RWPE2 (cell line): ENCODE data around the gene RASA4.
A peak's percentile ranks its signal among the peaks of the same experiment; 100 is the strongest.
"Not testable (repeated sequence)": the region's sequence is repeated elsewhere in the genome, so short reads cannot be mapped to it uniquely, and the experiment has no call there.

Experiments used
- ATAC-seq: fragments of 200-7000 bp; cut with Tn5 transposase; 3 replicates; pipeline ENCODE4 v1.9.1; 2021; ENCODE audit warnings: low read depth
- DNase-seq: peaks from one replicate; pipeline ENCODE4 v3.0.0-alpha.2; 2020; ENCODE audit warnings: low spot score
- H3K27ac ChIP-seq: fragments of 450-650 bp; 2 replicates; pipeline ENCODE4 v1.5.1; 2017; ENCODE audit warnings: mild to moderate bottlenecking; ENCODE audit not compliant: poor library complexity, severe bottlenecking
- H3K27me3 ChIP-seq: fragments of 250-450 bp; sonication (Bioruptor Pico); 2 replicates; pipeline ENCODE4 v1.5.1; 2021; ENCODE audit warnings: mild to moderate bottlenecking, moderate library complexity; ENCODE audit not compliant: insufficient read depth, poor library complexity, severe bottlenecking
- H3K36me3 ChIP-seq: fragments of 250-450 bp; sonication (Bioruptor Pico); 2 replicates; pipeline ENCODE4 v1.5.1; 2020; ENCODE audit warnings: low read depth, mild to moderate bottlenecking, moderate library complexity
- H3K4me1 ChIP-seq: fragments of 250-450 bp; sonication (Bioruptor Pico); 2 replicates; pipeline ENCODE4 v1.5.1; 2021; ENCODE audit warnings: mild to moderate bottlenecking, moderate library complexity; ENCODE audit not compliant: insufficient read depth, poor library complexity, severe bottlenecking
- H3K4me3 ChIP-seq: fragments of 250-450 bp; sonication (Bioruptor Pico); 2 replicates; pipeline ENCODE4 v1.5.1; 2021; ENCODE audit warnings: mild to moderate bottlenecking, moderate library complexity; ENCODE audit not compliant: severe bottlenecking
- H3K9me3 ChIP-seq: fragments of 250-450 bp; sonication (Bioruptor Pico); 2 replicates; pipeline ENCODE4 v1.5.1; 2021; ENCODE audit warnings: mild to moderate bottlenecking, moderate library complexity; ENCODE audit not compliant: severe bottlenecking

Gene RASA4

GRCh38 chr7:102627271-102627904 lies 10.8 kb upstream of the RASA4 start:
- not testable (repeated sequence) for H3K27ac ChIP-seq, H3K36me3 ChIP-seq, DNase-seq, H3K9me3 ChIP-seq, H3K4me1 ChIP-seq, H3K4me3 ChIP-seq, ATAC-seq, H3K27me3 ChIP-seq

- H3K4me3 ChIP-seq, result not testable (repeated sequence)
These were observed 1.6 kb upstream of the RASA4 start for GRCh38 chr7:102618122-102618521.

DNA sequence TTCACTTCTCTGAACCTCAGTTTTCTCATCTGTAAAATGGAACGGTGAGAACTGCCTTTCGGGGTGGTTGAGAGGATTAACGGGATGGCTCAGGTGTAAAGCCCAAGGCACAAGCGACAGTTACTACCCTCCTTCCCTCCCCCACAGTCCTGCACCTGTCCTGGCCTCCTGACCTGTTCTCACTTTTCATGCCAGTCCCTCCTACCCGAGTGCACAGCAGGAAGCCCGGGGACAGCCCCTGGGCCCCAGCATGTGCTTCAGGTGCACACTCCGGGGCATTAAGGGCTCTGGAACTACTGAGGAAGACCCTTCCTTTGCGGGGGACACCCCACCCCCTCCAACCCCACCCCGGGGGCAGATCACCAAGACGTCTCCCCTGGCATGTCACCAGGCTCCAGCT lies 626 bp downstream of the RASA4 start:
- not testable (repeated sequence) for H3K27ac ChIP-seq, H3K4me3 ChIP-seq, H3K27me3 ChIP-seq, H3K9me3 ChIP-seq, ATAC-seq, H3K36me3 ChIP-seq, DNase-seq, H3K4me1 ChIP-seq

More at GRCh38 chr7:102618122-102618521, 1.6 kb upstream of the RASA4 start:
- not testable (repeated sequence) for H3K36me3 ChIP-seq, ATAC-seq, H3K4me1 ChIP-seq, H3K9me3 ChIP-seq, H3K27ac ChIP-seq, H3K27me3 ChIP-seq
- peak; percentile 10 for DNase-seq

DNA sequence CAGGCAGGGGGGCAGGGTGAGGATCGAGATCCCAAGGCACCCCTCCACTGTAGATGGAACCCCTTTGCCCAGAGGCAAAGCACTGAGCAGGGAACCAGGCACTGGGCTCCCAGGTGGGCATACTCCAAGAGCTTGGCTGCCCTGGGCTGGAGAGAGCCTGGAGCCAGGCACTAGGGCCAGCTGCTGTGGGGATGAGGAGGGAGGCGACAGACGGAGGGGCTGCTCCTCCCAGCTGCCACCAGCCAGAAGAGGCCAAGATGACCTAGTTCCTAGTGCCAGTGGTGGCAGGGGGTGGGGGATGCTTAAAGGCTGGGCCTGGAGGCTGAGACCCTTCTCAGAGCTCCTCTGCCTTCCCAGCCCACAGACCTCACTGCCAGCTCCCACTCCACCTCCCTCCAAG lies 1.7 kb downstream of the RASA4 start:
- H3K27ac ChIP-seq, H3K9me3 ChIP-seq, H3K4me3 ChIP-seq, H3K4me1 ChIP-seq, H3K27me3 ChIP-seq, H3K36me3 ChIP-seq, DNase-seq: not testable (repeated sequence)
- peak; percentile 17 for ATAC-seq

GRCh38 chr7:102614346-102614697 lies 2.2 kb downstream of the RASA4 start:
- not testable (repeated sequence) for DNase-seq, H3K27me3 ChIP-seq, H3K9me3 ChIP-seq, H3K4me3 ChIP-seq, H3K36me3 ChIP-seq, H3K4me1 ChIP-seq, H3K27ac ChIP-seq
- ATAC-seq, result peak; percentile 26

GRCh38 chr7:102613575-102614345 lies 2.8 kb downstream of the RASA4 start:
- not testable (repeated sequence) for H3K9me3 ChIP-seq, H3K4me1 ChIP-seq, H3K4me3 ChIP-seq, H3K27me3 ChIP-seq, ATAC-seq, H3K36me3 ChIP-seq, H3K27ac ChIP-seq
- peak; percentile 13 for DNase-seq

DNA sequence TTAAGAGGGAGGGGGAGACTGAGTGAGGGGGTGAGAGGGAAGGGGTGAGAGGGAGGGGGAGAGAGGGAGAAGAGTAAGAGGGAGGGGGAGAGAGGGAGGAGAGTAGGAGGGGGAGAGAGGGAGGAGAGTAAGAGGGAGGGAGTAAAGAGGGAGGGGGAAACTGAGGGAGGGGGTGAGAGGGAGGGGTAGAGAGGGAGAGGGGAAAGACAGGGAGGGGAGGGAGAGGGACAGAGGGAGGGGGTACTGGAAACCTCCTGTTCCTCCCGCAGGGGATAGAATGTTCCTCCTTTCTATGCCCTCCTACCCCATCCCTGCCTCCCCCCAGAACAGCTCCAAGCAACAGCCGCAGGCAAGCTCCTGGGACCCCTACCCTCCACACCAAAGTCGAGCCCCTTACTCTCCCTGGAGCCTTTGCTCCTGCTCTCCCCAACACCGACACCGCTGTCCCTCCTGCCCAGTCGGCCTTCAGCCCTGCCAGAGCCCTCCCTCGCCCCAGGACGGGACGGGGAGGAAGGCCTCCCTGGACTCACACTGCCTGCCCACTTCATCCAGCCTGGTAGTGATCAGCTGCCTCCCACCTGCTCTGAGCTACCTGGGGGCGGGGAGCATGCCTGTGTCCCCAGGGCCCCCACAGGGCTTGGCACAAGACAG lies 4.8 kb downstream of the RASA4 start:
- not testable (repeated sequence) for ATAC-seq, H3K4me3 ChIP-seq, H3K27me3 ChIP-seq, H3K36me3 ChIP-seq, H3K27ac ChIP-seq, H3K9me3 ChIP-seq, H3K4me1 ChIP-seq
- DNase-seq, result peak; percentile 70

GRCh38 chr7:102611013-102611674 lies 5.4 kb downstream of the RASA4 start:
- ATAC-seq, result peak; percentile 59
- not testable (repeated sequence) for DNase-seq, H3K27ac ChIP-seq, H3K4me1 ChIP-seq, H3K36me3 ChIP-seq, H3K9me3 ChIP-seq, H3K27me3 ChIP-seq, H3K4me3 ChIP-seq

DNA sequence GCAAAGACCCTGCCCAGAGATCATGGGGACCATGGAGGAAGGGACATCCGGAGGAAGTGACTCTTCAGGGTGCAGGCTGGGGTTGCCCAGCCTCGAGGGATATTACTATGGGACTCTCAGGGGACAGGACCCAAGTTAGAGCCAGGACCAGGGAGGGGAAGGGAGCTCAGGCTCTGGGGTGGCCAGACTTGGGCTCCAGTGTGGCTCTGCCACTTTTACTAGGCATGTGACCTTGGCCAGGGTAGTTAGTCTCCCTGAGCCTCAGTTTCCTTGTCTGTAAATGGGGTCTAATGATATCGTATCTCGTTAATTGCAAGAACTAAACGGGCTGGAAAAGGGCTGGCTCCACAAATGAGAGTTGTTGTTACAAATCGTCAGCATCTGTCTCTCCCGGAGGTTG lies 6.1 kb downstream of the RASA4 start:
- H3K27me3 ChIP-seq, H3K4me3 ChIP-seq, H3K27ac ChIP-seq, H3K36me3 ChIP-seq, DNase-seq, H3K9me3 ChIP-seq, H3K4me1 ChIP-seq, ATAC-seq: not testable (repeated sequence)

- not testable (repeated sequence) for H3K4me3 ChIP-seq, ATAC-seq, H3K27me3 ChIP-seq, H3K27ac ChIP-seq, H3K36me3 ChIP-seq, H3K4me1 ChIP-seq, H3K9me3 ChIP-seq
- peak; percentile 16 for DNase-seq
These were observed 6.8 kb downstream of the RASA4 start for GRCh38 chr7:102609734-102610133.

DNA sequence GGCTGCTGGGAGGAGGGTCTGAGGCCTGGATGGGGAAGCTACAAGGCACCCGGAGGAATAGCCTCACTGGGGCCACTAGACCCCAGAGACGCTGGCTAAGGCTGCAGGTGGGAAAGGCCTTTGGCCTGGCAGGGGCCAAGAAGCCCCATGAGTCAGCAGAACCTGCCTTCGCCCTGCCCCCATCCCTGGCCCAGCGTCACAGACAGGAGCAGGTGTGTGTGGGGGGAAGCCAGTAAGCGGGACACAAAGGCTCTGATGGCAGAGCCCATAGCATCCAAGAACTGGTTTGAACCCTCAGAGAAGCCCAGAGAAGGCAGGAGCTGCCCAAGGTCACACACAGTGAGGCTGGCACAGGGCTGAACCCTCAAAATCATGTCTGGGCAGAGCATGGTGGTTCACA lies 9.7 kb downstream of the RASA4 start:
- H3K4me3 ChIP-seq, H3K36me3 ChIP-seq, H3K4me1 ChIP-seq, H3K27me3 ChIP-seq, ATAC-seq, H3K27ac ChIP-seq, DNase-seq, H3K9me3 ChIP-seq: not testable (repeated sequence)
